Peyer's patch (tissue), 4 donors: ENCODE results near the gene ANKLE1. TPM values are rescaled to one million over a fixed set of nuclear protein-coding genes. Genes with fewer than 3 reads are reported as not detected.

Experiments used
- DNase-seq, 3 donors: peaks; one replicate each; pipeline ENCODE4 v3.0.0-alpha.2; 2017 to 2019
- H3K27ac ChIP-seq, 4 donors: fragments of 200-600 bp; sonication (generic); one replicate each; pipeline ENCODE4 v1.5.1; 2016 to 2019
- H3K27me3 ChIP-seq, 2 donors: fragments of 200-600 bp; sonication (generic); one replicate each; pipeline ENCODE4 v1.5.1; 2019
- H3K36me3 ChIP-seq, 3 donors: fragments of 200-600 bp; sonication (generic); one replicate each; pipeline ENCODE4 v1.5.1; 2016 to 2019
- H3K4me1 ChIP-seq, 4 donors: fragments of 200-600 bp; sonication (generic); one replicate each; pipeline ENCODE4 v1.5.1; 2016 to 2019
- H3K4me3 ChIP-seq, 4 donors: fragments of 200-600 bp; sonication (generic); 1 replicate in 3 of 4; 2 replicates in 1 of 4; pipeline ENCODE4 v1.5.1; 2016 to 2019; ENCODE audit warnings: mild to moderate bottlenecking in 1 of 4
- H3K9me3 ChIP-seq, 4 donors: fragments of 200-600 bp; sonication (generic); one replicate each; pipeline ENCODE4 v1.5.1; 2016 to 2019; ENCODE audit warnings: mild to moderate bottlenecking in 1 of 4
- POLR2A ChIP-seq, 2 donors: fragments of 450-650 bp; IDR thresholded peaks; one replicate each; pipeline ENCODE4 v1.5.1; 2017; ENCODE audit warnings: antibody characterized with exemption in 2 of 2, mild to moderate bottlenecking in 2 of 2, moderate library complexity in 2 of 2
- total RNA-seq, 4 donors: library from RNA; depleted of rRNA; stranded (reverse); fragments of >200 nt; gene quantifications; one replicate each; pipeline ENCODE4 v1.1.0, GENCODE V29; 2016
- TF ChIP-seq, protein P1 (sequence below), 6 experiments: fragments of 450-650 bp in 4 of 6; fragments of 200-600 bp in 2 of 6; sonication (generic) in 1 of 6; IDR thresholded peaks; one replicate each; pipeline ENCODE4 v1.5.1; 2017 to 2019; ENCODE audit warnings: antibody characterized with exemption in 6 of 6, mild to moderate bottlenecking in 3 of 6, moderate library complexity in 1 of 6

Gene ANKLE1
- total RNA-seq, 4 donors from 2014 or later = 0.18 to 1.3 (median 0.95) TPM; not detected in 1

DNA sequence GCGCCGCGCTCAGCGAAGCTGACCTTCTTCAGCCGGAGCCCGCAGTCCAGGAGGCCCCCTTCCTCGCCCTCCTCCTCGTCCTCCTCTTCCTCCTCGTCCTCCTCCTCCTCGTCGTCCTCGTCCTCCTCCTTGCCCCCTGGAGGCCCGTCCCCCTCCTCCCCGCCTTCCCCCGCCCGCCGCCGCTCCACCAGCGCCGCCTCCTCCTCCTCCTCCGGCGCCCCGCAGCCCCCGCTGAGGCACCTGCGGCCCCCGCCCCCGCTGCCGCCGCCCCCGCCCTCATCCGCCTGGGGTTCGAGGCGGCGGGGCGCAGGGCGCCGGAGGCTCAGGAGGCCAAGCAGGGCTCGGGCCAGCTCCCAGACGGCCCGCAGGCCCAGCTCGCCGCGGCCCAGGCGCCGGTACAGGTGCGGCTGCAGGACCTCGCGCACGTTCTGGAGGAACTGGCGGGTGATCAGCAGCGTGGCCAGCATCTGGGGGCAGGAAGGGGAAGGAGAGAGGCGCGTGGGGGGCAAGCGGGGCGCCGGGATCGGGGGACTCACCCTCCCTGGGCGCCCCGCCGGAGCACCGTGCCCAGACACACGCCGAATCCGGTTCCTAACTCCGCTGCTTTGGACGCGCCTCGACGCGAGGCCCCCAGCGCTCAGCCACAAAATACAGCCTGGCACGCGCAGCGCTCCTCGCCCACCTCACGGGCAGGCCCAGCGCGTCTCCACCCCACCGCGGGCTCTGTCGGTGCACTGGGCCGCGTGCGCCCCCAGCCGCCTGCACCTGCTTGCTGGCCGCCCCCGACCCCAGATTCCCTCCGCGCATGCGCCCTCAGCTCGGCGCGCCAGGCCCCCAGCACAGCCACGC, 47.0 kb downstream of the ANKLE1 start:
- peak in 1 of 3 donors; percentile 39 for DNase-seq
- peak overlapping the region; percentile 73 to 90 (median 81) for H3K27ac ChIP-seq
- no peaks in the 10 kb centered on the region for H3K36me3 ChIP-seq
- peaks cover 0 to 8% of the 10 kb centered on the region in 2 donors for H3K27me3 ChIP-seq
- no peak for TF ChIP-seq POLR2A (IDR thresholded peaks at IDR 0.05)
- TF ChIP-seq, protein P1, sequence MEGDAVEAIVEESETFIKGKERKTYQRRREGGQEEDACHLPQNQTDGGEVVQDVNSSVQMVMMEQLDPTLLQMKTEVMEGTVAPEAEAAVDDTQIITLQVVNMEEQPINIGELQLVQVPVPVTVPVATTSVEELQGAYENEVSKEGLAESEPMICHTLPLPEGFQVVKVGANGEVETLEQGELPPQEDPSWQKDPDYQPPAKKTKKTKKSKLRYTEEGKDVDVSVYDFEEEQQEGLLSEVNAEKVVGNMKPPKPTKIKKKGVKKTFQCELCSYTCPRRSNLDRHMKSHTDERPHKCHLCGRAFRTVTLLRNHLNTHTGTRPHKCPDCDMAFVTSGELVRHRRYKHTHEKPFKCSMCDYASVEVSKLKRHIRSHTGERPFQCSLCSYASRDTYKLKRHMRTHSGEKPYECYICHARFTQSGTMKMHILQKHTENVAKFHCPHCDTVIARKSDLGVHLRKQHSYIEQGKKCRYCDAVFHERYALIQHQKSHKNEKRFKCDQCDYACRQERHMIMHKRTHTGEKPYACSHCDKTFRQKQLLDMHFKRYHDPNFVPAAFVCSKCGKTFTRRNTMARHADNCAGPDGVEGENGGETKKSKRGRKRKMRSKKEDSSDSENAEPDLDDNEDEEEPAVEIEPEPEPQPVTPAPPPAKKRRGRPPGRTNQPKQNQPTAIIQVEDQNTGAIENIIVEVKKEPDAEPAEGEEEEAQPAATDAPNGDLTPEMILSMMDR (IDR thresholded peaks at IDR 0.05) = no peak
- peak overlapping the region; percentile 48 to 73 (median 64) for H3K4me3 ChIP-seq
- peaks cover 3 to 32% (median 18%) of the 10 kb centered on the region in 4 donors for H3K4me1 ChIP-seq
- no peaks in the 10 kb centered on the region for H3K9me3 ChIP-seq

DNA sequence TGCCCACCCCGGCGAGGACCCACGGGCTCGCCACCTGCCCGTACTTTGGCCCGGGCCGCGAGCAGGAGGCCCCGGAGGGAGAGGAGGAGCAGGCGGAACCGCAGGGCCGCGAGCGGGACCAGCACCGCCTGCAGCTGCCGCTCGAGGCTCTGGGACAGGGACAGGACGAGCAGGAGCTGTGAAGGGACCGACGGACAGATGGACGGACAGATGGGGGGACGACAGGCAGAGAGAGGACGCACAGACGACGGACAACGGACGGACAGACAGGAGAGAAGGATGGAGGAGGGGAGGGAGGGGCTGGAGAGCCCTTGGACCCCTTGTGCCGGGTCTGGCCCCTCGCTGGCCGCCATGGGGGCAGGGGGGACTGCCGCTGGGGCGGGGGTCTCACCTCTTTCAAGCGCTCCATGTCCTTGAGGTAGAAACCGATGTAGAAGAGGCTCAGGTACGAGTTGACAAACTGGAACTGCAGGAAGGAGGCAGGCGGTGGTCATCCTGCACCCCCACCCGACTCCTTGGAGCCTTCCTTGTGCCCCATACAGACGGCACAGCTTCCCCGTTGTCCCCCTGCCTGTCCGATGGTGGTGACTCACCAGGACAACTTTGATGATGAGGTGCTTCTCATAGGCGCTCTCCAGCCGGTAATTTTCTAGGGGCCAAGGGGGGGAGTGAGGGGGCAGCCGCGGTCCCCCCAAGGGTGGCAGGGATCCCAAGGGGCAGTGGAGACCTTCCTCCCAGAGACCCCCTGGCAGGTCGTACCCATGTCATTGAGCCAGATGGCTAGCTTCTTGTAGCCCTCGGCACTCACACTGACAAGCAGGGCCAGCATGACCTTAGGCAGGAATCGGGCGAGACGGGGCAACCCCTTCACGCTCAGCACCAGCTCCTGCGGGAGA, 47.9 kb downstream of the ANKLE1 start:
- Histone ChIP-seq H3K27me3 (peaks cover 0 to 8% of the 10 kb centered on the region in 2 donors), H3K4me3 (peak overlapping the region; percentile 48 to 73 (median 64)), H3K36me3 (no peaks in the 10 kb centered on the region), H3K27ac (peak overlapping the region in 1 of 4 donors; percentile 73), H3K4me1 (peaks cover 3 to 37% (median 22%) of the 10 kb centered on the region in 4 donors), H3K9me3 (no peaks in the 10 kb centered on the region)
- DNase-seq = no peak
- no peak for TF ChIP-seq POLR2A (IDR thresholded peaks at IDR 0.05)
- TF ChIP-seq, protein P1 (IDR thresholded peaks at IDR 0.05) = no peak

DNA sequence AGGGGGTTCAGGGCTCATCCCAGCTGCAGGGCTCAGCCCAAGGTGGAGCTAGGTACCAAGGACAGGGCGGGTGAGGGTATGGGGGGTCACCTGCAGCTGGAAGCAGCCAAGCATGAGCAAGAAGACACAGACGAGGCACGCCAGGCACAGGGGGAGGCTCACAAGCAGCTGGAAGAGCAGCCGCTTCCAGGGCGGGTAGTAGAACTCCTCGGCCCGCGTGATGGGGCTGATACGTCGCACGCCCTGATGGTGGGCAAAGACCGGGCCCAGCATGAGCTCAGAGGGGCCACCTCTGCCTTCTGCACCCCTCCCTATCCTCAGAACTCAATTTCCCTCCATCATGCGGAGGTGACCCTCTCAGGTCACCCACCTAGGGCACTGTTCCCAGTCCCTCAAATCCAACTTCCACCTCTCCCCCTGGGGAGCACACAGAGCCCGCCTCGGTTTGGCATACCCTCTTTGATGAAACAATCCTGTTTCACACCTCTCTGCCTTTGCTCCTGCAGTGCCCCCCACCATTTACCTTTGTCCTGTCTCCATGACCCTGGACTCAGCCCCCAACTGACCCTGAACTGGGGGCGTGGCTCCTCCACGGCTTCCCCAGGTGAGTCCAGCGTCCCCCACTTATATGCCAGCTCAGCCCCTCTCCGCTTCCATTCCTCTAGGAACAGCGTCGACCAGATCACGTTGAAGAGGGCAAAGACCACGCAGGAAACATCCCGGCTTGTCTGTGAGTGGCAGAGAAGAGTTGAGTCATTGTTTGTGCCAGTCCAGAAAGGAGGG, 48.8 kb downstream of the ANKLE1 start:
- TF ChIP-seq, protein P1 (IDR thresholded peaks at IDR 0.05) = no peak
- no peak for TF ChIP-seq POLR2A (IDR thresholded peaks at IDR 0.05)

GRCh38 chr19:17331045-17331558, 49.4 kb downstream of the ANKLE1 start:
- Histone ChIP-seq H3K27me3 (peaks cover 0 to 8% of the 10 kb centered on the region in 2 donors), H3K36me3 (no peaks in the 10 kb centered on the region), H3K4me3 (no peak overlapping the region), H3K4me1 (peaks cover 8 to 48% (median 22%) of the 10 kb centered on the region in 4 donors), H3K27ac (no peak overlapping the region), H3K9me3 (no peaks in the 10 kb centered on the region)
- TF ChIP-seq, protein P1 (IDR thresholded peaks at IDR 0.05) = no peak
- TF ChIP-seq POLR2A (IDR thresholded peaks at IDR 0.05) = no peak
- DNase-seq = no peak

More for the DNA sequence above, 48.8 kb downstream of the ANKLE1 start:
- H3K4me1 ChIP-seq = peaks cover 8 to 43% (median 22%) of the 10 kb centered on the region in 4 donors
- H3K27ac ChIP-seq = no peak overlapping the region
- DNase-seq = no peak
- H3K36me3 ChIP-seq = no peaks in the 10 kb centered on the region
- no peaks in the 10 kb centered on the region for H3K9me3 ChIP-seq
- peaks cover 0 to 8% of the 10 kb centered on the region in 2 donors for H3K27me3 ChIP-seq
- no peak overlapping the region for H3K4me3 ChIP-seq

GRCh38 chr19:17332360-17332676, 50.6 kb downstream of the ANKLE1 start:
- Histone ChIP-seq H3K36me3 (no peaks in the 10 kb centered on the region), H3K27me3 (peaks cover 0 to 8% of the 10 kb centered on the region in 2 donors), H3K27ac (no peak overlapping the region), H3K4me3 (no peak overlapping the region), H3K9me3 (no peaks in the 10 kb centered on the region), H3K4me1 (peaks cover 8 to 47% (median 22%) of the 10 kb centered on the region in 4 donors)
- TF ChIP-seq, protein P1 (IDR thresholded peaks at IDR 0.05) = no peak
- no peak for DNase-seq
